C4-2B (cell line): Measurements from ENCODE around the gene YY2.
A peak's percentile ranks its signal among the peaks of the same experiment; 100 is the strongest.

Source experiments
- H3K27ac ChIP-seq: fragments of 450-650 bp; 2 replicates; pipeline ENCODE4 v1.5.1; 2017
- ZFX ChIP-seq: fragments of 450-650 bp; IDR thresholded peaks from 2 replicates; pipeline ENCODE4 v1.6.1; 2017
- TF ChIP-seq, protein P1 (sequence below): fragments of 450-650 bp; conservative IDR thresholded peaks from 2 replicates; pipeline ENCODE4 v1.5.1; 2017; ENCODE audit warnings: mild to moderate bottlenecking

The YY2 gene

DNA sequence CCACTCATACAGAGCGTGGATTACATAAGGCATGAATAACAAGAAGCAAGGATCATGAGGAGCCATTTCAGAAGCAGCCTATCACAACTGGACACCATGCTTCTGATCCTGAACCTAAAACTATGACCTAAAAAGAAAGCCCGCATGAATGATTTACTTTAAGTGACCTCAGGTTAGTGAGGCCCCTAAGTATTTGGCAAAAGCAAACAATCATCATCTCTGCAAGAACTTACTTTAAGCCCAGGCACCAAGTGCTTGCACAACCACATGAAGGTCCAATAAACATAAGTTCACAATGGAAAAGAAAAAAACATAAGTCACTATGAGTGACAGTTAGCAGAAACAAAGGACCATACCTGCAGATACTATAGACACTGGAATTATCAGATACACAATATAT lies 24.3 kb upstream of the YY2 start:
- H3K27ac ChIP-seq: no peak overlapping the region
- TF ChIP-seq ZFX: no peak
- TF ChIP-seq, protein P1, sequence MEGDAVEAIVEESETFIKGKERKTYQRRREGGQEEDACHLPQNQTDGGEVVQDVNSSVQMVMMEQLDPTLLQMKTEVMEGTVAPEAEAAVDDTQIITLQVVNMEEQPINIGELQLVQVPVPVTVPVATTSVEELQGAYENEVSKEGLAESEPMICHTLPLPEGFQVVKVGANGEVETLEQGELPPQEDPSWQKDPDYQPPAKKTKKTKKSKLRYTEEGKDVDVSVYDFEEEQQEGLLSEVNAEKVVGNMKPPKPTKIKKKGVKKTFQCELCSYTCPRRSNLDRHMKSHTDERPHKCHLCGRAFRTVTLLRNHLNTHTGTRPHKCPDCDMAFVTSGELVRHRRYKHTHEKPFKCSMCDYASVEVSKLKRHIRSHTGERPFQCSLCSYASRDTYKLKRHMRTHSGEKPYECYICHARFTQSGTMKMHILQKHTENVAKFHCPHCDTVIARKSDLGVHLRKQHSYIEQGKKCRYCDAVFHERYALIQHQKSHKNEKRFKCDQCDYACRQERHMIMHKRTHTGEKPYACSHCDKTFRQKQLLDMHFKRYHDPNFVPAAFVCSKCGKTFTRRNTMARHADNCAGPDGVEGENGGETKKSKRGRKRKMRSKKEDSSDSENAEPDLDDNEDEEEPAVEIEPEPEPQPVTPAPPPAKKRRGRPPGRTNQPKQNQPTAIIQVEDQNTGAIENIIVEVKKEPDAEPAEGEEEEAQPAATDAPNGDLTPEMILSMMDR: no peak

DNA sequence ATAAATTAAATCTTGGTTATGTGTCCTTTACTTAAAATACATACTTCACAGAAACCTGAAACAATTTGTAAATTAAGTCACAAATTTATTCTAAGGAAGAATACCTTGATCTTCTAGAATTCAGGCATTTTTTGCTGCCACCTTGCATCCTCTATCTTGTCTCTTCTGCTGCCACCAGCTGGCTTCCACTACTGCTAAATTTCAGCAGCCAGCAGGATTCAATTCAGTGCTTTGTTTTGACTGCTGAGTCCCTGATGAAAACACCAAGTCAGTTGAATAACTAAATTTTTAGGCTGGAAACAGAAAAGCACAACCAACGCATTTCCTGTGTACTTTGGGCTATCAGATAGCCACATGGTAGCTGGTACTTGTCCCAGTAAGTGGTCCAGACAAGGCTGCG lies 18.7 kb upstream of the YY2 start:
- TF ChIP-seq ZFX: no peak
- TF ChIP-seq, protein P1: no peak
- no peak overlapping the region for H3K27ac ChIP-seq

- TF ChIP-seq, protein P1: no peak
- no peak for TF ChIP-seq ZFX
- peak overlapping the region; percentile 98 for H3K27ac ChIP-seq
Observed at GRCh38 chrX:21838937-21839333, 16.9 kb upstream of the YY2 start.

DNA sequence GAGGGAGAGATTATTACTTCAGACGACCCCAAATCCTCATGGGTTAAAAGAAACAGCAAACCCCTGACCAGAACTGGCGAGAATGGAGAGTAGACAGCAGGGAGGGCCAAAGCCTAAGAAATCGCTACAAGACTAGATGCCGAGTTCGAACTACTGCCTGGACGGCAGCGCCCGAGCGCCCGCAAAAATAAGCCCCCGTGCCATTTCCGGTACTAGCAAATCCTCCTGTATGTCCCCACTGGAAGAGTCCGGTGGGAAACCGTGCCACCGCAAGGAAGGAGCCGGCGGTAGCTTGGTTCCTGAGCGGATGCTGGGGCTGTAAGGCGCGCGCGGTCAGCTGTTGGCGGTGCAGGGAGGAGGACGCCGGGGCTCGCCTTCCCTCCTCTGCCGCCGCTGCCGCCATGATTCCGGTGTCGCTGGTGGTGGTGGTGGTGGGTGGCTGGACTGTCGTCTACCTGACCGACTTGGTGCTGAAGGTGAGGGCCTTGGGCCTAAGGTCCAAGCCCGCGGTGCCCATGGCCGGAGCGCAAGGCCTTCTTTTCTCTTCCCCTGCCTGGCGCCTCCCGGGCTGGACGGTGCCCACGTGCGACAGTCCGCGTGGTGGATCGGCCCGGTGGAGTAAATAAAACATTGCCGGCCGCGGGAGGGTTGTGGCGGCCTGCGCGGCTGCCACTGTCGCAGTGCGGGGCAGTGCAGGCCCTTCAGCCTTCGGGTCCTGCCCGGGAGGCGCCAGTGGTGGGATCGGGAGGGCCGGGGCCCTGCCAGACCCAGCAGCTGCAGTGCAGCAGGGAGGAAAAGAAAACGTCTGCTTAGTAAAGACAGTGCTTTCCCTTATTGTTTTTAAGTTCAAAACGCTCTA lies 16.2 kb upstream of the YY2 start, which contains the start of gene MBTPS2:
MBTPS2 (plus strand) TSS at position 284 of the 859 bp plus-strand sequence; CDS start at position 402, 118 bp downstream.
- H3K27ac ChIP-seq: peak within 1 kb of the TSS; percentile 98
- TF ChIP-seq, protein P1: peak; percentile 15
- TF ChIP-seq ZFX: peak; percentile 99

- H3K27ac ChIP-seq: peak overlapping the region; percentile 98
- TF ChIP-seq ZFX: no peak
- TF ChIP-seq, protein P1: no peak
Observed at GRCh38 chrX:21840193-21840545, 15.6 kb upstream of the YY2 start.

DNA sequence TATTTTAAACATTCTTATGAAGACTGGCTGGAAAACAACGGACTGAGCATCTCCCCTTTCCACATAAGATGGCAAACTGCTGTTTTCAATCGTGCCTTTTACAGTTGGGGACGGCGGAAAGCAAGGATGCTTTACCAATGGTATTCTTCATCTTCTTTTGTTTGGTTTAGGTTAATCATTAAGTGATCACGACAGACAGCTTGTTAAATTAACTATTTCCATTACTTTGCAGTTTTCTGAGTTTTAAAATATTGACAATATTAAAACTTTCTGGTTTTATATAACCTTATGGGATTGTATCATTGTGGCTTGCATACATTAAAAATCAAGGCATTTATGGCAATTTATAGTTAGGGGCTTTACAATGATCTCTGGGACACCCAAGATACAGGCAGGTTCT lies 12.6 kb upstream of the YY2 start:
- no peak overlapping the region for H3K27ac ChIP-seq

GRCh38 chrX:21845096-21845495 lies 10.7 kb upstream of the YY2 start:
- TF ChIP-seq, protein P1: no peak
- TF ChIP-seq ZFX: no peak
- no peak overlapping the region for H3K27ac ChIP-seq

More for the DNA sequence above, 12.6 kb upstream of the YY2 start:
- TF ChIP-seq, protein P1: no peak
